Activated B cell treated with CpG ODN at 0.5 μM for 24 hours (primary cell): Measurements from ENCODE around the gene HDAC4. TPM values are rescaled to one million over a fixed set of nuclear protein-coding genes. Genes with fewer than 3 reads are reported as not detected.

Source experiments
- ATAC-seq: fragments of 200-7000 bp; cut with Tn5 transposase; one replicate; pipeline ENCODE4 v1.10.0; 2021; ENCODE audit warnings: low read depth, mild to moderate bottlenecking, moderate library complexity
- CTCF ChIA-PET: fragments of 350-600 bp; sonication (Branson Sonifier 250); formaldehyde crosslinking; loops from one replicate; lab custom pipeline; 2021; ENCODE audit warnings: antibody characterized with exemption; lab: Charles Lee
- POLR2A ChIA-PET: fragments of 350-600 bp; sonication (Branson Sonifier 250); formaldehyde crosslinking; loops from one replicate; lab custom pipeline; 2021; ENCODE audit warnings: antibody characterized with exemption; lab: Charles Lee
- DNase-seq: peaks from one replicate; pipeline ENCODE4 v3.0.0; 2022
- H3K27ac Mint-ChIP-seq: one replicate; pipeline ENCODE4 v1.8.0; 2020; ENCODE audit warnings: mixed read lengths
- H3K27me3 Mint-ChIP-seq: one replicate; pipeline ENCODE4 v1.8.0; 2021; ENCODE audit warnings: mixed read lengths
- H3K36me3 Mint-ChIP-seq: one replicate; pipeline ENCODE4 v1.8.0; 2021; ENCODE audit warnings: low read depth, mixed read lengths
- H3K4me1 Mint-ChIP-seq: one replicate; pipeline ENCODE4 v1.8.0; 2021; ENCODE audit warnings: mixed read lengths
- H3K4me3 Mint-ChIP-seq: one replicate; pipeline ENCODE4 v1.8.0; 2020; ENCODE audit warnings: mild to moderate bottlenecking, mixed read lengths
- H3K9me3 Mint-ChIP-seq: one replicate; pipeline ENCODE4 v1.8.0; 2020; ENCODE audit warnings: mixed read lengths
- CTCF ChIP-seq: fragments of 200-600 bp; IDR thresholded peaks from one replicate; pipeline ENCODE4 v1.8.0; 2022; ENCODE audit warnings: antibody characterized with exemption, mild to moderate bottlenecking
- intact Hi-C: fragments of 100-400 bp; cut with micrococcal nuclease; formaldehyde crosslinking; loops from one replicate; pipeline ENCODE4 v1.15.1; 2024
- total RNA-seq: library from RNA; stranded (reverse); gene quantifications from 2 replicates; pipeline ENCODE4 v1.2.3, GENCODE V29; 2022

Gene HDAC4
- total RNA-seq, 1 donor from 2014 or later = 31.9 TPM

- Mint-ChIP-seq H3K27ac (peak overlapping the region; percentile 30), H3K9me3 (no peaks in the 10 kb centered on the region), H3K36me3 (no peaks in the 10 kb centered on the region), H3K4me3 (peak overlapping the region; percentile 56), H3K4me1 (peaks cover 38% of the 10 kb centered on the region), H3K27me3 (no peaks in the 10 kb centered on the region)
- no peak for TF ChIP-seq CTCF
- POLR2A ChIA-PET = interaction anchor here (0.9 to 1.0 kb wide), 2 partner anchors 45 to 179 kb away, joined by 3 to 6 read pairs; partner anchors contain the start of gene HDAC4
- intact Hi-C loops = no loop called here
- DNase-seq (no peak), ATAC-seq (no peak)
- CTCF ChIA-PET = no interaction called here
Measured at GRCh38 chr2:239222312-239222660, 178.5 kb downstream of the HDAC4 start.

GRCh38 chr2:239220981-239221396 is 179.8 kb downstream of the HDAC4 start:
- ChIA-PET CTCF (no interaction called here), POLR2A (interaction anchor here (1.0 kb wide), 1 partner anchor 180 kb away, joined by 3 read pairs; the partner anchor contains the start of gene HDAC4)
- peaks cover 2% of the 10 kb centered on the region for H3K27me3 Mint-ChIP-seq
- H3K4me3 Mint-ChIP-seq = no peak overlapping the region
- intact Hi-C loops = no loop called here
- no peak overlapping the region for H3K27ac Mint-ChIP-seq
- no peaks in the 10 kb centered on the region for H3K36me3 Mint-ChIP-seq
- peaks cover 51% of the 10 kb centered on the region for H3K4me1 Mint-ChIP-seq
- no peak for TF ChIP-seq CTCF
- DNase-seq (no peak), ATAC-seq (no peak)
- no peaks in the 10 kb centered on the region for H3K9me3 Mint-ChIP-seq

GRCh38 chr2:239220341-239220740 is 180.5 kb downstream of the HDAC4 start:
- CTCF ChIA-PET = no interaction called here
- DNase-seq = no peak

GRCh38 chr2:239216614-239217273 is 184.1 kb downstream of the HDAC4 start:
- no peaks in the 10 kb centered on the region for H3K9me3 Mint-ChIP-seq
- H3K36me3 Mint-ChIP-seq = no peaks in the 10 kb centered on the region
- peaks cover 34% of the 10 kb centered on the region for H3K4me1 Mint-ChIP-seq
- H3K4me3 Mint-ChIP-seq = peak overlapping the region; percentile 24
- no peak for DNase-seq
- no peak for TF ChIP-seq CTCF
- CTCF ChIA-PET = no interaction called here
- H3K27me3 Mint-ChIP-seq = peaks cover 2% of the 10 kb centered on the region
- intact Hi-C loops = no loop called here
- ATAC-seq = no peak
- H3K27ac Mint-ChIP-seq = no peak overlapping the region
- POLR2A ChIA-PET = interaction anchor here (0.6 kb wide), 1 partner anchor 33 kb away, joined by 4 read pairs; no protein-coding TSS in a partner anchor

More at GRCh38 chr2:239220341-239220740, 180.5 kb downstream of the HDAC4 start:
- H3K27ac Mint-ChIP-seq = no peak overlapping the region
- TF ChIP-seq CTCF = no peak
- peak overlapping the region; percentile 6 for H3K4me3 Mint-ChIP-seq
- no peaks in the 10 kb centered on the region for H3K9me3 Mint-ChIP-seq
- POLR2A ChIA-PET = no interaction called here
- intact Hi-C loops = no loop called here
- peaks cover 2% of the 10 kb centered on the region for H3K27me3 Mint-ChIP-seq
- H3K4me1 Mint-ChIP-seq = peaks cover 48% of the 10 kb centered on the region
- no peak for ATAC-seq
- H3K36me3 Mint-ChIP-seq = no peaks in the 10 kb centered on the region

GRCh38 chr2:239215988-239216613 is 184.7 kb downstream of the HDAC4 start:
- intact Hi-C loops = no loop called here
- CTCF ChIA-PET = no interaction called here
- Mint-ChIP-seq H3K4me1 (peaks cover 28% of the 10 kb centered on the region), H3K27me3 (peaks cover 2% of the 10 kb centered on the region), H3K4me3 (no peak overlapping the region), H3K27ac (no peak overlapping the region), H3K36me3 (no peaks in the 10 kb centered on the region), H3K9me3 (no peaks in the 10 kb centered on the region)
- DNase-seq (no peak), ATAC-seq (no peak)
- no peak for TF ChIP-seq CTCF
- POLR2A ChIA-PET = no interaction called here
